Panc1 (cell line): ENCODE results near the gene CATSPERD. TPM values are rescaled to one million over a fixed set of nuclear protein-coding genes. Genes with fewer than 3 reads are reported as not detected.

ENCODE experiments used
- ATAC-seq: fragments of 200-7000 bp; cut with Tn5 transposase; 2 replicates; pipeline ENCODE4 v1.9.1; 2020; ENCODE audit warnings: mild to moderate bottlenecking, moderate library complexity
- BruUV-seq: library from RNA; stranded (reverse); fragments of 400-500 nt; replicated peaks from 2 replicates; lab custom pipeline; 2021; lab: Mats Ljungman, UMichigan
- CTCF ChIA-PET: fragments of 300-600 bp; sonication (Branson Sonifier 250); formaldehyde crosslinking; loops from one replicate; lab custom pipeline; 2022; ENCODE audit warnings: antibody characterized with exemption; lab: Charles Lee
- POLR2A ChIA-PET: fragments of 300-600 bp; sonication (Branson Sonifier 250); formaldehyde crosslinking; loops from one replicate; lab custom pipeline; 2022; ENCODE audit warnings: antibody characterized with exemption; lab: Charles Lee
- DNase-seq: peaks from one replicate; pipeline ENCODE4 v3.0.0-alpha.2; 2010; ENCODE audit warnings: low read depth, low spot score
- H3K27ac ChIP-seq: 2 replicates; pipeline ENCODE4 v1.5.1; 2011; ENCODE audit warnings: mild to moderate bottlenecking, low read length, inconsistent platforms
- H3K27me3 ChIP-seq: fragments of 200-500 bp; sonication (Bioruptor generic); 2 replicates; pipeline ENCODE4 v1.6.0; 2014; ENCODE audit warnings: low read length, inconsistent platforms; ENCODE audit not compliant: control insufficient read depth, insufficient read depth
- H3K36me3 ChIP-seq: fragments of 200-500 bp; sonication (Bioruptor generic); 2 replicates; pipeline ENCODE4 v1.5.1; 2014; ENCODE audit warnings: inconsistent platforms, mild to moderate bottlenecking, low read length, moderate library complexity; ENCODE audit not compliant: control insufficient read depth, insufficient read depth
- H3K4me1 ChIP-seq: 2 replicates; pipeline ENCODE4 v1.5.1; 2011; ENCODE audit warnings: inconsistent platforms, mild to moderate bottlenecking, low read length, moderate library complexity; ENCODE audit not compliant: control insufficient read depth, insufficient read depth
- H3K4me3 ChIP-seq, 2 experiments: 2 replicates each; pipeline ENCODE4 v1.5.1; 2011 to 2012; ENCODE audit warnings: low read depth in 2 of 2, low read length in 2 of 2, mild to moderate bottlenecking in 2 of 2, inconsistent platforms in 1 of 2, moderate library complexity in 1 of 2
- H3K9me3 ChIP-seq: fragments of 200-500 bp; sonication (Bioruptor generic); 2 replicates; pipeline ENCODE4 v1.5.1; 2014; ENCODE audit warnings: low read depth, mild to moderate bottlenecking, inconsistent platforms, low read length, moderate library complexity; ENCODE audit not compliant: control insufficient read depth, insufficient read depth
- CTCF ChIP-seq: fragments of 450-650 bp; IDR thresholded peaks from 2 replicates; pipeline ENCODE4 v1.5.1; 2017; ENCODE audit warnings: mild to moderate bottlenecking
- POLR2AphosphoS5 ChIP-seq: IDR thresholded peaks from 2 replicates; pipeline ENCODE4 v1.6.1; 2012; ENCODE audit warnings: mild to moderate bottlenecking, low read depth, low read length, moderate library complexity
- REST ChIP-seq, 2 experiments: IDR thresholded peaks; 2 replicates each; pipeline ENCODE4 v1.6.1; 2011 to 2012; ENCODE audit warnings: low read depth in 2 of 2, control low read depth in 1 of 2, low read length in 1 of 2, mild to moderate bottlenecking in 1 of 2, moderate library complexity in 1 of 2; ENCODE audit not compliant: insufficient read depth in 1 of 2
- SIN3A ChIP-seq: IDR thresholded peaks from 2 replicates; pipeline ENCODE4 v1.6.1; 2012; ENCODE audit warnings: low read depth, mild to moderate bottlenecking, low read length, moderate library complexity, borderline replicate concordance; ENCODE audit not compliant: insufficient read depth
- TCF7L2 ChIP-seq: IDR thresholded peaks from 2 replicates; pipeline ENCODE4 v1.6.1; 2011; ENCODE audit warnings: mild to moderate bottlenecking, low read depth, low read length, inconsistent platforms
- in situ Hi-C: cut with HindIII; loops from 2 replicates; pipeline ENCODE4 v1.10.0; 2016; ENCODE audit warnings: low sequenced_read_pairs, low pct_unique_long_range_greater_than_20kb
- intact Hi-C: fragments of 100-400 bp; cut with micrococcal nuclease; formaldehyde crosslinking; loops from one replicate; pipeline ENCODE4 v1.10.0; 2022; ENCODE audit not compliant: unreplicated experiment
- total RNA-seq: library from RNA; stranded (reverse); gene quantifications from one replicate; pipeline ENCODE4 v1.2.1, GENCODE V29; 2021; ENCODE audit not compliant: unreplicated experiment

Gene CATSPERD
- total RNA-seq, 1 experiment from 2014 or later: 0.08 TPM

GRCh38 chr19:5784581-5785147 is 64.2 kb downstream of the CATSPERD start, which contains the start of gene PRR22:
Gene PRR22, minus strand, starts transcription at chr19:5784746. Its CDS starts 86 bp downstream, at chr19:5784660.
- Histone ChIP-seq H3K9me3 (no peaks in the 10 kb centered on the region), H3K4me3 (no peak within 1 kb of the TSS), H3K36me3 (0 out of 2 replicates have a peak, but pooled peaks cover 2% of the 10 kb centered on the region), H3K4me1 (no peaks in the 10 kb centered on the region), H3K27me3 (no peaks in the 10 kb centered on the region), H3K27ac (no peak within 1 kb of the TSS)
- ATAC-seq: no peak
- no TSS peak for BruUV-seq
- no peak for DNase-seq
- no peak for TF ChIP-seq POLR2AphosphoS5
- no peak for TF ChIP-seq TCF7L2
- TF ChIP-seq CTCF: no peak
- no peak for TF ChIP-seq REST (IDR thresholded peaks at IDR 0.05; ENCODE audit: insufficient read depth in 1 of 2, low read depth in 2 of 2, low read length in 1 of 2)
- TF ChIP-seq SIN3A: no peak
- POLR2A ChIA-PET: no interaction called here
- CTCF ChIA-PET: no interaction called here
- in situ Hi-C loops (no loop called here), intact Hi-C loops (no loop called here)

- ChIA-PET POLR2A (no interaction called here), CTCF (no interaction called here)
Observed at GRCh38 chr19:5785423-5785822, 65.0 kb downstream of the CATSPERD start.

More at GRCh38 chr19:5785423-5785822, 65.0 kb downstream of the CATSPERD start:
- Histone ChIP-seq H3K36me3 (0 out of 2 replicates have a peak, but pooled peaks cover 6% of the 10 kb centered on the region), H3K4me1 (no peaks in the 10 kb centered on the region), H3K27ac (no peak overlapping the region), H3K4me3 (no peak overlapping the region), H3K9me3 (no peaks in the 10 kb centered on the region), H3K27me3 (no peaks in the 10 kb centered on the region)
- in situ Hi-C loops: no loop called here
- intact Hi-C loops: no loop called here
- DNase-seq (no peak), ATAC-seq (no peak)
- TF ChIP-seq POLR2AphosphoS5 (no peak), REST (IDR thresholded peaks at IDR 0.05; ENCODE audit: insufficient read depth in 1 of 2, low read depth in 2 of 2, low read length in 1 of 2) (no peak), TCF7L2 (no peak), SIN3A (no peak), CTCF (no peak)
- no TSS peak for BruUV-seq
